Body of pancreas (tissue), 4 donors: ENCODE data around the gene RPS6KA2. TPM values are rescaled to one million over a fixed set of nuclear protein-coding genes. Genes with fewer than 3 reads are reported as not detected.

ENCODE experiments used
- ATAC-seq: fragments of 150-250 bp; one replicate; pipeline ENCODE4 v1.9.1; 2016
- DNase-seq, 4 donors: peaks; one replicate each; pipeline ENCODE4 v3.0.0-alpha.2; 2019
- H3K27ac ChIP-seq, 4 donors: fragments of 200-600 bp; sonication (generic); 1 replicate in 3 of 4; 2 replicates in 1 of 4; pipeline versions ENCODE4 v1.5.1 to v1.6.1; 2016 to 2019; ENCODE audit warnings: mild to moderate bottlenecking in 1 of 4, mixed read lengths in 1 of 4, moderate library complexity in 1 of 4
- H3K27me3 ChIP-seq, 2 donors: fragments of 200-600 bp; sonication (generic); one replicate each; pipeline ENCODE4 v1.6.0; 2016; ENCODE audit warnings: mild to moderate bottlenecking in 1 of 2
- H3K36me3 ChIP-seq, 2 donors: fragments of 200-600 bp; sonication (generic); replicated peaks in 1 of 2; 2 replicates each; pipeline ENCODE4 v1.5.1; 2016; ENCODE audit warnings: low read depth in 2 of 2; ENCODE audit not compliant: insufficient read depth in 1 of 2
- H3K4me1 ChIP-seq: fragments of 200-600 bp; sonication (generic); one replicate; pipeline ENCODE4 v1.6.0; 2016
- H3K4me3 ChIP-seq, 2 donors: fragments of 200-600 bp; sonication (generic); 1 replicate in 1 of 2; 2 replicates in 1 of 2; pipeline ENCODE4 v1.5.1; 2016 to 2019
- H3K9me3 ChIP-seq, 3 donors: fragments of 200-600 bp; sonication (generic); 1 replicate in 2 of 3; 2 replicates in 1 of 3; pipeline ENCODE4 v1.5.1; 2016
- CTCF ChIP-seq, 7 experiments: fragments of 450-650 bp in 4 of 7; fragments of 200-600 bp in 3 of 7; sonication (generic) in 3 of 7; IDR thresholded peaks; one replicate each; pipeline ENCODE4 v1.5.1; 2016 to 2019; ENCODE audit warnings: antibody characterized with exemption in 7 of 7
- POLR2A ChIP-seq, 3 donors: fragments of 450-650 bp; IDR thresholded peaks; one replicate each; pipeline ENCODE4 v1.6.1; 2016; ENCODE audit warnings: antibody characterized with exemption in 3 of 3, mild to moderate bottlenecking in 2 of 3
- WGBS, 2 donors: methylation state at CpG; one replicate each; pipeline ENCODE4 v1.1.5; 2017; 5-methylcytosine and 5-hydroxymethylcytosine counted together
- intact Hi-C: fragments of 100-400 bp; cut with DNase I; formaldehyde crosslinking; loops from one replicate; pipeline ENCODE4 v1.15.1; 2023
- total RNA-seq, 2 donors: library from RNA; depleted of rRNA; stranded (reverse); fragments of >200 nt; gene quantifications; one replicate each; pipeline ENCODE4 v1.1.0, GENCODE V29; 2016

The RPS6KA2 gene
- total RNA-seq, 2 donors from 2014 or later = 24.4 to 53.7 TPM

DNA sequence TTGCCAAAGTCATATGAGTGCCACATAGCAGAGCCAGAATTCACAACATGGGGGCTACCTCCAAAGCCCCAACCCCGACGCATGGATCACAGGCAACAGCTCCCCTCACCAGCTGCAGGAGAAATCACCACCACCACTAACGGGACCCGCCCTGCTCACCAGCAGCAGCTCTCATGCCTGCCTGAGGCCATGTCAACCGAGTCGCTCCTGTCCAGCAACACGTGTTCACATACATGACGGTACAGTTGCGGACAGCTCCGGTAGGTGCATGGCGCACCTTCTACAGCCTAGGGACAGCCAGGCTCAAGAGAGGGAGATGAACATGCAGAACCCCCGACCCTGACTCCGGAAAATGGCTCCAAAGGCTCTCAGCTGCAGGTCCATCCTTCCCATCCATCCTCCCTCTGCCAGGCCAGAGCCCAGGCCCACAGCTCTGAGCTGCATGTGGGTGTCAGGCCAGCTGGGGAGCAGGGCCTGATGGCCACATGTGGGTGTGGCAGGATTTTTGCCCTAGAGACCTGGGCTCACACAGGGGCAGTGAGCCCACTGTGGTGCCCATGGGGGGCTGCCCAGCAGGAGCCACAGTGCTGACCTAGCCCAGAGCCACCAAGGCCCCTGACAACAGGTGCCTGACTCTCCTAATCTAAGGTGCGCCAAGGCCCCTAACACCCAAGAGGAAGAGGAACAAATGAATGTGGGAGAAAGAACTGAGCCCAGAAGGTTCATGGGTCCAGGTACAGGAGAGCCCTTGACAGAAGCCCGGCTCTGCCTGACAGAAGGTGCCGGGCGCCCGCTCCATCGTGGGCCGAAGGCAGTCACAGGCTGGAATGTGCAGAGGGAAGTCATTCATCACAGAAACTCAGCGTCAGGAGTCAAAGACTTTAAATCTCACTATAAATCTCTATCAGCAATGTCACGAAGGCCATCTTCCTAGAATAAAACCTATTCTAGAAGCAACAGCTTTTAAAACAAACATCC, 10.5 kb downstream of the RPS6KA2 start:
- intact Hi-C loops = loop anchor here (10.0 kb wide), 1 partner anchor 52 kb away; no protein-coding TSS in a partner anchor
- TF ChIP-seq POLR2A (IDR thresholded peaks at IDR 0.05) (no peak), CTCF (IDR thresholded peaks at IDR 0.05) (no peak)
- peaks cover 26% of the 10 kb centered on the region for H3K4me1 ChIP-seq
- ATAC-seq (no peak), DNase-seq (no peak)
- no peak overlapping the region for H3K27ac ChIP-seq
- H3K36me3 ChIP-seq = peaks cover 0 to 1% of the 10 kb centered on the region in 2 donors
- H3K27me3 ChIP-seq = no peaks in the 10 kb centered on the region
- WGBS, 2 donors = 80 to 91% methylated on average over 9 to 22 of the region's 22 CpGs
- no peak overlapping the region for H3K4me3 ChIP-seq
- H3K9me3 ChIP-seq = no peaks in the 10 kb centered on the region

- peak overlapping the region in 1 of 4 donors; percentile 9 for H3K27ac ChIP-seq
- H3K27me3 ChIP-seq = no peaks in the 10 kb centered on the region
- ATAC-seq = no peak
- H3K4me3 ChIP-seq = no peak overlapping the region
- DNase-seq = no peak
- intact Hi-C loops = loop anchor here (10.0 kb wide), 1 partner anchor 50 kb away; no protein-coding TSS in a partner anchor
- TF ChIP-seq POLR2A (IDR thresholded peaks at IDR 0.05) (no peak), CTCF (IDR thresholded peaks at IDR 0.05) (no peak)
- H3K9me3 ChIP-seq = no peaks in the 10 kb centered on the region
- peaks cover 0 to 1% of the 10 kb centered on the region in 2 donors for H3K36me3 ChIP-seq
- peaks cover 13% of the 10 kb centered on the region for H3K4me1 ChIP-seq
- 88 to 89% methylated on average over 21 of the region's 21 CpGs for WGBS, 2 donors
These were observed 11.8 kb downstream of the RPS6KA2 start for GRCh38 chr6:166615059-166615770.

- no peak for ATAC-seq
- TF ChIP-seq CTCF (IDR thresholded peaks at IDR 0.05) = no peak
- no peak for TF ChIP-seq POLR2A (IDR thresholded peaks at IDR 0.05)
- H3K27ac ChIP-seq = no peak overlapping the region
These were observed 12.5 kb downstream of the RPS6KA2 start for GRCh38 chr6:166614589-166614988.

GRCh38 chr6:166614171-166614583, 12.9 kb downstream of the RPS6KA2 start:
- 76 to 90% methylated on average over 12 of the region's 12 CpGs for WGBS, 2 donors
- no peak for ATAC-seq
- Histone ChIP-seq H3K27me3 (no peaks in the 10 kb centered on the region), H3K27ac (no peak overlapping the region), H3K36me3 (peaks cover 0 to 1% of the 10 kb centered on the region in 2 donors), H3K4me1 (peaks cover 2% of the 10 kb centered on the region), H3K4me3 (no peak overlapping the region), H3K9me3 (no peaks in the 10 kb centered on the region)
- no peak for TF ChIP-seq POLR2A (IDR thresholded peaks at IDR 0.05)
- no peak for TF ChIP-seq CTCF (IDR thresholded peaks at IDR 0.05)
- intact Hi-C loops = loop anchor here (10.0 kb wide), 1 partner anchor 49 kb away; no protein-coding TSS in a partner anchor
- DNase-seq = no peak

More at GRCh38 chr6:166614589-166614988, 12.5 kb downstream of the RPS6KA2 start:
- 91 to 94% methylated on average over 10 of the region's 10 CpGs for WGBS, 2 donors
- H3K36me3 ChIP-seq = peaks cover 0 to 1% of the 10 kb centered on the region in 2 donors
- H3K9me3 ChIP-seq = no peaks in the 10 kb centered on the region
- no peak overlapping the region for H3K4me3 ChIP-seq
- DNase-seq = no peak
- peaks cover 7% of the 10 kb centered on the region for H3K4me1 ChIP-seq
- intact Hi-C loops = loop anchor here (10.0 kb wide), 1 partner anchor 50 kb away; no protein-coding TSS in a partner anchor
- H3K27me3 ChIP-seq = no peaks in the 10 kb centered on the region
